Esophagus muscularis mucosa (tissue), 4 donors: ENCODE results near the gene PTPN1. TPM values are rescaled to one million over a fixed set of nuclear protein-coding genes. Genes with fewer than 3 reads are reported as not detected.
"Not testable (repeated sequence)": the region's sequence is repeated elsewhere in the genome, so short reads cannot be mapped to it uniquely, and the experiment has no call there.

Source experiments
- DNase-seq: peaks from one replicate; pipeline ENCODE4 v3.0.0-alpha.2; 2017; ENCODE audit errors: extremely low spot score
- H3K27ac ChIP-seq, 4 donors: fragments of 200-600 bp; sonication (generic); replicated peaks in 1 of 4; 1 replicate in 3 of 4; 2 replicates in 1 of 4; pipeline ENCODE4 v1.5.1; 2016 to 2019; ENCODE audit warnings: mild to moderate bottlenecking in 1 of 4
- H3K27me3 ChIP-seq, 4 donors: fragments of 200-600 bp; sonication (generic); one replicate each; pipeline versions ENCODE4 v1.5.1 to v1.6.0; 2016 to 2019
- H3K36me3 ChIP-seq, 4 donors: fragments of 200-600 bp; sonication (generic); one replicate each; pipeline ENCODE4 v1.5.1; 2016 to 2019
- H3K4me1 ChIP-seq, 4 donors: fragments of 200-600 bp; sonication (generic); one replicate each; pipeline ENCODE4 v1.5.1; 2016 to 2019
- H3K4me3 ChIP-seq, 4 donors: fragments of 200-600 bp; sonication (generic); 1 replicate in 2 of 4; 2 replicates in 2 of 4; pipeline ENCODE4 v1.5.1; 2016 to 2019; ENCODE audit warnings: mild to moderate bottlenecking in 4 of 4, moderate library complexity in 1 of 4
- H3K9me3 ChIP-seq, 4 donors: fragments of 200-600 bp; sonication (generic); 1 replicate in 3 of 4; 2 replicates in 1 of 4; pipeline ENCODE4 v1.5.1; 2016 to 2019
- EP300 ChIP-seq: sonication (generic); formaldehyde crosslinking; IDR thresholded peaks from one replicate; pipeline ENCODE4 v1.6.1; 2017; ENCODE audit warnings: antibody characterized with exemption
- POLR2A ChIP-seq: fragments of 450-650 bp; IDR thresholded peaks from one replicate; pipeline ENCODE4 v1.6.1; 2017; ENCODE audit warnings: antibody characterized with exemption, moderate library complexity, mild to moderate bottlenecking, low read depth
- POLR2AphosphoS5 ChIP-seq, 2 donors: sonication (generic); formaldehyde crosslinking; IDR thresholded peaks; one replicate each; pipeline ENCODE4 v1.6.1; 2017; ENCODE audit warnings: antibody characterized with exemption in 2 of 2
- WGBS: methylation state at CpG from one replicate; pipeline ENCODE4 v1.1.5; 2018; 5-methylcytosine and 5-hydroxymethylcytosine counted together
- intact Hi-C: fragments of 100-400 bp; cut with DNase I; formaldehyde crosslinking; loops from one replicate; pipeline ENCODE4 v1.15.1; 2023
- total RNA-seq, 4 donors: library from RNA; depleted of rRNA; stranded (reverse); fragments of >200 nt; gene quantifications; one replicate each; pipeline versions ENCODE4 v1.1.0 to v1.2.1, GENCODE V29; 2016
- TF ChIP-seq, protein P1 (sequence below), 3 experiments: fragments of 200-600 bp in 2 of 3; fragments of 450-650 bp in 1 of 3; sonication (generic) in 2 of 3; IDR thresholded peaks; one replicate each; pipeline ENCODE4 v1.5.1; 2017 to 2019; ENCODE audit warnings: antibody characterized with exemption in 3 of 3, mild to moderate bottlenecking in 2 of 3, moderate library complexity in 1 of 3

The PTPN1 gene
- total RNA-seq, 4 donors from 2014 or later = 21.2 to 49.0 (median 41.0) TPM

DNA sequence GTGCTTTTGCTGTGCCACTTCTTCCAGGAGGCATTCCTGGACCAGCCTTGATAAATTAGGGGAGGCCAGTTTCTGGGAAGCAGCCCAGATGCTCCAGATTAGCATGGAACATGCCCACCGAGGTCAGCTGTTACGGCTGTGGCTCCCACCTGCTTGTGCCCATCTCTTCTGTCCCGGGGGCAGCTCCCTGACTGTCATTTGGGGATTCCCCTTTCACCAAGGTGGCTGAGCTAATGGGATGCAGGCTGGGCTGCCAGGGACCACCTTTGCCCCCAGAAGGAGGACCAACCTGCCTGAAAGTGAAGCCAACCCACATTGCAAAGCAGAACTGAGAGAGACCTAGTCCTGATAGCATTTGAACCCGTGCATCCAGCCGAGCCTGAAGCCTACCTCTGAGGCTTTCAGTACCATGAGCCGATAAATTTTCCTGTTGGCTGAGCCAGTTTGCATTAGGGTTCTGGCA is 85.3 kb downstream of the PTPN1 start:
- Histone ChIP-seq H3K27ac (no peak overlapping the region), H3K36me3 (peaks cover 0 to 13% (median 4%) of the 10 kb centered on the region in 4 donors), H3K9me3 (no peaks in the 10 kb centered on the region), H3K27me3 (peaks cover 0 to 49% (median 6%) of the 10 kb centered on the region in 4 donors), H3K4me3 (no peak overlapping the region), H3K4me1 (peaks cover 18 to 35% (median 27%) of the 10 kb centered on the region in 4 donors)
- WGBS = 78% methylated on average over 6 of the region's 6 CpGs
- intact Hi-C loops = no loop called here
- TF ChIP-seq POLR2AphosphoS5 (IDR thresholded peaks at IDR 0.05) (no peak), POLR2A (no peak)
- DNase-seq = no peak

GRCh38 chr20:50595988-50596693 is 86.0 kb downstream of the PTPN1 start:
- H3K27me3 ChIP-seq = peaks cover 0 to 53% (median 6%) of the 10 kb centered on the region in 4 donors
- WGBS = 25% methylated on average over 3 of the region's 15 CpGs

GRCh38 chr20:50596694-50597021 is 86.5 kb downstream of the PTPN1 start:
- no peak for DNase-seq
- no peak overlapping the region for H3K27ac ChIP-seq
- no peaks in the 10 kb centered on the region for H3K9me3 ChIP-seq
- no peak overlapping the region for H3K4me3 ChIP-seq
- TF ChIP-seq, protein P1, sequence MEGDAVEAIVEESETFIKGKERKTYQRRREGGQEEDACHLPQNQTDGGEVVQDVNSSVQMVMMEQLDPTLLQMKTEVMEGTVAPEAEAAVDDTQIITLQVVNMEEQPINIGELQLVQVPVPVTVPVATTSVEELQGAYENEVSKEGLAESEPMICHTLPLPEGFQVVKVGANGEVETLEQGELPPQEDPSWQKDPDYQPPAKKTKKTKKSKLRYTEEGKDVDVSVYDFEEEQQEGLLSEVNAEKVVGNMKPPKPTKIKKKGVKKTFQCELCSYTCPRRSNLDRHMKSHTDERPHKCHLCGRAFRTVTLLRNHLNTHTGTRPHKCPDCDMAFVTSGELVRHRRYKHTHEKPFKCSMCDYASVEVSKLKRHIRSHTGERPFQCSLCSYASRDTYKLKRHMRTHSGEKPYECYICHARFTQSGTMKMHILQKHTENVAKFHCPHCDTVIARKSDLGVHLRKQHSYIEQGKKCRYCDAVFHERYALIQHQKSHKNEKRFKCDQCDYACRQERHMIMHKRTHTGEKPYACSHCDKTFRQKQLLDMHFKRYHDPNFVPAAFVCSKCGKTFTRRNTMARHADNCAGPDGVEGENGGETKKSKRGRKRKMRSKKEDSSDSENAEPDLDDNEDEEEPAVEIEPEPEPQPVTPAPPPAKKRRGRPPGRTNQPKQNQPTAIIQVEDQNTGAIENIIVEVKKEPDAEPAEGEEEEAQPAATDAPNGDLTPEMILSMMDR (IDR thresholded peaks at IDR 0.05) = no peak
- TF ChIP-seq POLR2A (no peak), POLR2AphosphoS5 (IDR thresholded peaks at IDR 0.05) (no peak), EP300 (no peak)
- peaks cover 15 to 32% (median 25%) of the 10 kb centered on the region in 4 donors for H3K4me1 ChIP-seq
- WGBS = 89% methylated on average over 11 of the region's 11 CpGs
- H3K27me3 ChIP-seq = peaks cover 0 to 54% (median 6%) of the 10 kb centered on the region in 4 donors
- intact Hi-C loops = no loop called here
- peaks cover 0 to 11% (median 3%) of the 10 kb centered on the region in 4 donors for H3K36me3 ChIP-seq

More at GRCh38 chr20:50595988-50596693, 86.0 kb downstream of the PTPN1 start:
- H3K4me1 ChIP-seq = peaks cover 18 to 35% (median 27%) of the 10 kb centered on the region in 4 donors
- intact Hi-C loops = no loop called here
- no peak overlapping the region for H3K4me3 ChIP-seq
- TF ChIP-seq POLR2A (no peak), EP300 (no peak), POLR2AphosphoS5 (IDR thresholded peaks at IDR 0.05) (no peak)
- TF ChIP-seq, protein P1 (IDR thresholded peaks at IDR 0.05) = no peak
- no peak for DNase-seq
- H3K36me3 ChIP-seq = peaks cover 0 to 8% (median 1%) of the 10 kb centered on the region in 4 donors
- H3K9me3 ChIP-seq = no peaks in the 10 kb centered on the region
- H3K27ac ChIP-seq = no peak overlapping the region

DNA sequence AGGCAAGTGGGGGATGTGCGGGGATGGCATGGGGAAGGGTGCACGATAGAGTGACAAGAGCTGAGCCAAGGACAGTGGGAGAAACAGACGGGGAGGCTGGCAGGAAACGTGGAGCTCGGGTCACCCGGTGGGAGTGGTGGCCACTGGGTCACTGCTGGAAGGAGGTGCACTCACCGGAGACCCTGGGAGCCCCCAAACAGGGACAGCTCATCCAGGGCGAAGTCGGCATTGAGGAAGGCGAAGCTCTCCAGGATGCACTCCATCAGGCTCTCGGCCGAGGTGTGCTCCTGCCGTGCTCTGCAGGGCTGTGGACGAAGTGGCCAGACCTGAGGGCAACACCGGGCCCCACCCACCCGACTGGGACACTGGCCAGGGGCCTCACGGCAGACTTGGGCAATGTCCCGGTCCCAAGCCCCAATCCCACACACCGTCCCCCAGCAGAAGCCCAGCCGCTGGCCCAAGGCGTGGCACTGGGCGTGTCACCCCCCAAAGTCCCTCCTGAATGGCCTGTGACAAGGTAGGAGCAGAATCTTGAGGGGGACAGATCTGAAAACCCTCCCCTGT is 87.3 kb downstream of the PTPN1 start:
- peaks cover 0 to 11% (median 10%) of the 10 kb centered on the region in 4 donors for H3K36me3 ChIP-seq
- DNase-seq = no peak
- no peaks in the 10 kb centered on the region for H3K9me3 ChIP-seq
- intact Hi-C loops = no loop called here
- H3K4me3 ChIP-seq = no peak overlapping the region
- H3K27me3 ChIP-seq = peaks cover 0 to 61% (median 6%) of the 10 kb centered on the region in 4 donors
- TF ChIP-seq POLR2AphosphoS5 (IDR thresholded peaks at IDR 0.05) = no peak
- TF ChIP-seq, protein P1 (IDR thresholded peaks at IDR 0.05) = no peak
- no peak for TF ChIP-seq EP300
- no peak for TF ChIP-seq POLR2A
- H3K27ac ChIP-seq = no peak overlapping the region
- peaks cover 7 to 24% (median 16%) of the 10 kb centered on the region in 4 donors for H3K4me1 ChIP-seq
- WGBS = 84% methylated on average over 18 of the region's 22 CpGs

DNA sequence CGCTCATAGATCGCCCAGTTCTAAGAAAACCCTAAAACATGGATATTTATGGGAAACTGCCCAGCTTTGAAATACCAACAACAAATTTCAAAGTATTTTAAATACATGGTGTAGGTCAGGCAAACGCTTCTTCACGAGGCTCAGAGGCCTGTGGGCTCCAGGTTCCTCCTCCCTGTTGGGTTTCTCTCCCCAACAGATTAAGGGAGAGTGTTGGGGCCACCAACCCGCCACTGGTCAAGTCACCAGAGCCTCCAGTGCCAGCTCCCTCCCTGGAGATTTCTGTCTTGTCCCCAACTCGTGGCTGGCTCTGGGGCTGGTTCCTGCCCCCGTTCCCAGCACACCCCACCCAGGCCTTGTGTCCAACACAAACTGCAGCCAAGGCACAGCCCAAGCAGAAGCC is 87.9 kb downstream of the PTPN1 start:
- no peaks in the 10 kb centered on the region for H3K9me3 ChIP-seq
- H3K36me3 ChIP-seq = peaks cover 0 to 12% (median 11%) of the 10 kb centered on the region in 4 donors
- TF ChIP-seq POLR2AphosphoS5 (IDR thresholded peaks at IDR 0.05) = no peak
- TF ChIP-seq, protein P1 (IDR thresholded peaks at IDR 0.05) = no peak
- TF ChIP-seq EP300 = no peak
- intact Hi-C loops = no loop called here
- peaks cover 0 to 66% (median 6%) of the 10 kb centered on the region in 4 donors for H3K27me3 ChIP-seq
- WGBS = 87% methylated on average over 6 of the region's 7 CpGs
- H3K4me1 ChIP-seq = peaks cover under 1 to 18% (median 11%) of the 10 kb centered on the region in 4 donors
- no peak overlapping the region for H3K27ac ChIP-seq
- DNase-seq = no peak
- no peak overlapping the region for H3K4me3 ChIP-seq

DNA sequence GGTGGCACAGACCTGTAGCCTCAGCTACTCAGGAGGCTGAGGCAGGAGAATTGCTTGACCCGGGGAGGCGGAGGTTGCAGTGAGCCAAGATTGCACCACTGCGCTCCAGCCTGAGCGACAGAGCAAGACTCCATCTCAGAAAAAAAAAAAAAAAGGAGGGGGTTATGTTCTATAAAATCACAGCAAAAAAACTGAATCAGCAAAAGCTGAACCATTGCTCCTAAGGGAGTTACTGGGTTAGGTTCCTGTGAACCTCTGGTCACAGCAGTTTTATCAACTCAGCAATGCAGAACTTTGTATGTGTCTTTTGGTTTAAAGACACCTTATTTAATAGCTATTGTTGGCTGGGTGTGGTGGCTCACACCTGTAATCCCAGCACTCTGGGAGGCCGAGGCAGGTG is 88.6 kb downstream of the PTPN1 start:
- Histone ChIP-seq H3K4me1 (peaks cover 0 to 12% (median 7%) of the 10 kb centered on the region in 4 donors), H3K36me3 (peaks cover 0 to 16% (median 11%) of the 10 kb centered on the region in 4 donors), H3K27me3 (peaks cover 0 to 66% (median 6%) of the 10 kb centered on the region in 4 donors)
- H3K27ac ChIP-seq, intact Hi-C loops, H3K4me3 ChIP-seq, DNase-seq, H3K9me3 ChIP-seq: not testable (repeated sequence)
- 97% methylated on average over 5 of the region's 5 CpGs for WGBS
